Upper lobe of left lung (tissue), 6 donors: ENCODE measurements around the gene HOXB4. TPM values are rescaled to one million over a fixed set of nuclear protein-coding genes. Genes with fewer than 3 reads are reported as not detected.

Experiments used
- ATAC-seq, 2 donors: fragments of 200-7000 bp; cut with Tn5 transposase; one replicate each; pipeline ENCODE4 v1.9.1; 2022; ENCODE audit warnings: mild to moderate bottlenecking in 2 of 2, moderate library complexity in 2 of 2; ENCODE audit not compliant: low FRiP score in 2 of 2
- DNase-seq, 2 donors: peaks; one replicate each; pipeline ENCODE4 v3.0.0-alpha.2; 2019 to 2020
- H3K27ac ChIP-seq, 4 donors: fragments of 200-600 bp; sonication (generic); one replicate each; pipeline ENCODE4 v1.5.1; 2016 to 2019
- H3K27me3 ChIP-seq, 4 donors: fragments of 200-600 bp; sonication (generic); one replicate each; pipeline ENCODE4 v1.5.1; 2017 to 2019
- H3K36me3 ChIP-seq, 4 donors: fragments of 200-600 bp; sonication (generic); one replicate each; pipeline ENCODE4 v1.5.1; 2016 to 2019
- H3K4me1 ChIP-seq, 4 donors: fragments of 200-600 bp; sonication (generic); one replicate each; pipeline ENCODE4 v1.5.1; 2018 to 2019
- H3K4me3 ChIP-seq, 4 donors: fragments of 200-600 bp; sonication (generic); one replicate each; pipeline ENCODE4 v1.5.1; 2017 to 2019; ENCODE audit warnings: mild to moderate bottlenecking in 2 of 4, moderate library complexity in 1 of 4
- H3K9me3 ChIP-seq, 4 donors: fragments of 200-600 bp; sonication (generic); one replicate each; pipeline ENCODE4 v1.5.1; 2018 to 2019
- CTCF ChIP-seq, 6 experiments: fragments of 450-650 bp in 4 of 6; fragments of 200-600 bp in 2 of 6; sonication (generic) in 2 of 6; IDR thresholded peaks; one replicate each; pipeline ENCODE4 v1.5.1; 2016 to 2019; ENCODE audit warnings: antibody characterized with exemption in 6 of 6
- EP300 ChIP-seq, 4 donors: sonication (generic); formaldehyde crosslinking; IDR thresholded peaks; one replicate each; pipeline ENCODE4 v1.5.1; 2017; ENCODE audit warnings: antibody characterized with exemption in 4 of 4, control low read depth in 2 of 4
- POLR2A ChIP-seq, 4 donors: fragments of 450-650 bp; IDR thresholded peaks; one replicate each; pipeline ENCODE4 v1.5.1; 2016 to 2017; ENCODE audit warnings: antibody characterized with exemption in 4 of 4, mild to moderate bottlenecking in 2 of 4
- POLR2AphosphoS5 ChIP-seq, 2 donors: sonication (generic); formaldehyde crosslinking; IDR thresholded peaks; one replicate each; pipeline ENCODE4 v1.5.1; 2017; ENCODE audit warnings: antibody characterized with exemption in 2 of 2
- WGBS, 2 donors: methylation state at CpG; one replicate each; pipeline ENCODE4 v1.1.5; 2017 to 2018; 5-methylcytosine and 5-hydroxymethylcytosine counted together
- total RNA-seq, 6 donors: library from RNA; depleted of rRNA in 4 of 6; stranded (reverse); fragments of >200 nt in 4 of 6; gene quantifications; one replicate each; pipeline versions ENCODE4 v1.1.0 to v1.2.1, GENCODE V29; 2016 to 2021
- donor health status: DM: no; HTN: no; CAD: no; lungs with moderate emphysema.
- donor health status: DM: no; HTN: yes; CAD: no; lungs with severe emphysema.

Gene HOXB4
- total RNA-seq, 6 donors from 2014 or later, result 0.61 to 5.6 (median 2.0) TPM

GRCh38 chr17:48530887-48531272 is 47.3 kb downstream of the HOXB4 start, which contains the start of gene HOXB1:
HOXB1 (minus strand) TSS chr17:48531011; CDS start chr17:48530904, 107 bp downstream.
- H3K4me1 ChIP-seq, result peaks cover 0 to 7% (median 3%) of the 10 kb centered on the region in 4 donors
- peak in 1 of 2 donors; percentile 4 for ATAC-seq
- no peak for DNase-seq

GRCh38 chr17:48530208-48530886 is 47.8 kb downstream of the HOXB4 start:
- Histone ChIP-seq H3K27ac (no peak overlapping the region), H3K36me3 (no peaks in the 10 kb centered on the region), H3K4me1 (peaks cover 0 to 7% (median 3%) of the 10 kb centered on the region in 4 donors), H3K4me3 (no peak overlapping the region), H3K27me3 (peaks cover 0 to 22% (median 5%) of the 10 kb centered on the region in 4 donors), H3K9me3 (no peaks in the 10 kb centered on the region)
- ATAC-seq (peak in 1 of 2 donors; percentile 24), DNase-seq (peak in 1 of 2 donors; percentile 71)
- TF ChIP-seq POLR2AphosphoS5 (IDR thresholded peaks at IDR 0.05) (no peak), CTCF (IDR thresholded peaks at IDR 0.05) (no peak), POLR2A (IDR thresholded peaks at IDR 0.05) (no peak), EP300 (IDR thresholded peaks at IDR 0.05) (no peak)
- 67 to 68% methylated on average over 25 to 32 of the region's 37 CpGs for WGBS, 2 donors

More at GRCh38 chr17:48530887-48531272, 47.3 kb downstream of the HOXB4 start, which contains the start of gene HOXB1:
- H3K36me3 ChIP-seq, result no peaks in the 10 kb centered on the region
- peaks cover 0 to 21% (median 5%) of the 10 kb centered on the region in 4 donors for H3K27me3 ChIP-seq
- 47 to 62% methylated on average over 15 of the region's 15 CpGs for WGBS, 2 donors
- H3K9me3 ChIP-seq, result no peaks in the 10 kb centered on the region
- H3K27ac ChIP-seq, result no peak within 1 kb of the TSS
- no peak within 1 kb of the TSS for H3K4me3 ChIP-seq
- TF ChIP-seq POLR2A (IDR thresholded peaks at IDR 0.05) (no peak), CTCF (IDR thresholded peaks at IDR 0.05) (no peak), POLR2AphosphoS5 (IDR thresholded peaks at IDR 0.05) (no peak)

- DNase-seq (peak in 1 of 2 donors; percentile 52), ATAC-seq (no peak)
- Histone ChIP-seq H3K27ac (no peak overlapping the region), H3K4me3 (no peak overlapping the region), H3K4me1 (peaks cover 0 to 7% (median 3%) of the 10 kb centered on the region in 4 donors), H3K9me3 (no peaks in the 10 kb centered on the region), H3K36me3 (no peaks in the 10 kb centered on the region), H3K27me3 (peaks cover 0 to 22% (median 5%) of the 10 kb centered on the region in 4 donors)
- TF ChIP-seq EP300 (IDR thresholded peaks at IDR 0.05), result no peak
- TF ChIP-seq POLR2AphosphoS5 (IDR thresholded peaks at IDR 0.05), result no peak
- 72 to 78% methylated on average over 11 of the region's 11 CpGs for WGBS, 2 donors
These were observed 48.5 kb downstream of the HOXB4 start for GRCh38 chr17:48529683-48530009.

- H3K27ac ChIP-seq, result no peak overlapping the region
- no peaks in the 10 kb centered on the region for H3K36me3 ChIP-seq
- no peak for TF ChIP-seq EP300 (IDR thresholded peaks at IDR 0.05)
- DNase-seq (no peak), ATAC-seq (peak in 1 of 2 donors; percentile 34)
- no peaks in the 10 kb centered on the region for H3K9me3 ChIP-seq
- H3K4me1 ChIP-seq, result peaks cover 0 to 7% (median 3%) of the 10 kb centered on the region in 4 donors
- peaks cover 0 to 22% (median 5%) of the 10 kb centered on the region in 4 donors for H3K27me3 ChIP-seq
- 82% methylated on average over 8 to 11 of the region's 11 CpGs for WGBS, 2 donors
- H3K4me3 ChIP-seq, result no peak overlapping the region
These were observed 49.0 kb downstream of the HOXB4 start for GRCh38 chr17:48528936-48529682.

GRCh38 chr17:48528153-48528935 is 49.8 kb downstream of the HOXB4 start:
- Histone ChIP-seq H3K27me3 (peaks cover 0 to 22% (median 5%) of the 10 kb centered on the region in 4 donors), H3K9me3 (no peaks in the 10 kb centered on the region), H3K27ac (no peak overlapping the region), H3K36me3 (no peaks in the 10 kb centered on the region), H3K4me1 (peaks cover 0 to 7% (median 3%) of the 10 kb centered on the region in 4 donors), H3K4me3 (no peak overlapping the region)
- ATAC-seq (no peak), DNase-seq (no peak)
- TF ChIP-seq EP300 (IDR thresholded peaks at IDR 0.05), result no peak
- no peak for TF ChIP-seq POLR2AphosphoS5 (IDR thresholded peaks at IDR 0.05)
- TF ChIP-seq CTCF (IDR thresholded peaks at IDR 0.05), result no peak
- TF ChIP-seq POLR2A (IDR thresholded peaks at IDR 0.05), result no peak
- WGBS, 2 donors, result 52 to 71% methylated on average over 7 of the region's 7 CpGs
